ENCODE results near the gene SCLY.

SCLY gene

DNA sequence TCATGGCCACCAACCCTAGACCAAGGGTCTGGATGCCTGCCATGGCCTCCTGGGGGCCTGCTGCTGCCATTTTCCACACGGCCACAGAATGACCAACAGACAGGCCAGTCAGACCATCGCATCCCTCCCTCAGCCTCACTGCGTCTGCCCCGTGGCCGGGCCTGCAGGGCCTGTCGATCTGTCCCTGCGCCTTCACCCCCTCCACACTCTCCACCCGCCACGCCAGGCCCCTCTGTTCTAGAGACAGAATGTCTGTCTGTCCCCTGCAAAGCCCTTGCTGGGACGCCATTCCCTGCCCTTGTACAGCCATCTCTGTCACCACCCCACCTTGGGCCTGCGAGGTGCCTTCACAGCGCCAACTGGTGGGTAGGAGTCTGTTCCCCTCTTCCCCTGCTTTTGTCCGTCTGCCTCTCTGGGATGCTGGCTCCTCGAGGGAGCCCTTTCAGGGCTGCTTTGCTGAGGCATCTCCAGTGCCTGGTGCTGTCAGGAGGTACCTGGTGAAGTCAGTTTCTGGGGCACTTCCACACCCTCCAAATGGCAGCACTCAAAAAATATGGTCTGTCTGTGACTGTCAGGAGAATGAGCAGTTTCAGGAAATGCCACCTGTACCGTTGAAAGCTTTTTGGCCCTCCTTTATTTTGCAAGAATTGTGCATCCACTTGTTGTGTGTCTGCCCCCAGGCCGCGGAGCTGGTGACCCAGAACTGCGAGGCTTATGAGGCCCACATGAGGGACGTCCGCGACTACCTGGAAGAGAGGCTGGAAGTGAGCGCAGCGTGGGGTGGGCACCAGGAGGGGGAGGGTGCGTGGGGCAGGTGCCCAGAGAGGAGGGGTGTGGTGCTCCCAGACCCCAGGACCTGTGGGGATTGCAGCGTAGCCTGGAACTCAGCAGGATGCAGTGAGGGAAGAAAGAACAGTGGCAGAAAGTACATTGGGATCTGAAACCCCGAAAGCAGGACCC is 32.7 kb downstream of the SCLY start:
- Histone ChIP-seq H3K9ac (ENCODE audit: low read depth, low read length) (no peak overlapping the region), H3K27me3 (ENCODE audit: control insufficient read depth, insufficient read depth, low read length) (no peaks in the 10 kb centered on the region), H3K9me3 (ENCODE audit: control insufficient read depth, insufficient read depth, low read length) (no peaks in the 10 kb centered on the region), H3K4me1 (ENCODE audit: control insufficient read depth, insufficient read depth, low read length) (no peaks in the 10 kb centered on the region), H3K4me3 (ENCODE audit: low read depth, low read length) (no peak overlapping the region), H3K36me3 (ENCODE audit: control insufficient read depth, insufficient read depth, low read length) (peaks cover 3% of the 10 kb centered on the region)

DNA sequence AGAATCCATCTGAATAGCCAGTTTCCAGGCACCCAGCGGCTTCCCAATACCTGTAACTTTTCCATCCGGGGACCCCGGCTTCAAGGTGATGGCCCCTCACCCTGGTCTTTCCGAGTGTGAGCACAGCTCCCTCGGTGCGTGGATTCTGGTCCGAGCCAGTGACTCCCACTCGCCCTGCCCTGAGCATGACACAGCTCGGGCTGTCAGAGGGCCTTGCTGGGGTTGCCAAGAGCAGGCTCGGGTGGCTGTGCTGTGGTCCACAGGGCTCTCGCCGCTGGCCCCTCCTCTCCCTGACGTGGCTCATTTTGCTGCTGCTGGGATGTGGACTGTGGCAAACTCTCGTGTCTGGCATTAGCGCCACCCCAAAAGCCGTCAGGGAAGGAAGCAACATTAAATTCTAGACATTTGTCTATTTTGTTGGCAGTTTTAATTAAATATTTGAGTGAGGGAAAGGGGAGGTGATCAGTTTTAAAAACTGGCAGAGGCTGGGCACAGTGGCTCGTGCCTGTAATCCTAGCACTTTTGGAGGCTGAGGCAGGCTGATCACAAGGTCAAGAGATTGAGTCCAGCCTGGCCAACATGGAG is 33.7 kb downstream of the SCLY start:
- Histone ChIP-seq H3K4me3 (ENCODE audit: low read depth, low read length) (no peak overlapping the region), H3K36me3 (ENCODE audit: control insufficient read depth, insufficient read depth, low read length) (peaks cover 3% of the 10 kb centered on the region), H3K27me3 (ENCODE audit: control insufficient read depth, insufficient read depth, low read length) (no peaks in the 10 kb centered on the region), H3K9ac (ENCODE audit: low read depth, low read length) (no peak overlapping the region), H3K9me3 (ENCODE audit: control insufficient read depth, insufficient read depth, low read length) (no peaks in the 10 kb centered on the region), H3K4me1 (ENCODE audit: control insufficient read depth, insufficient read depth, low read length) (no peaks in the 10 kb centered on the region)

DNA sequence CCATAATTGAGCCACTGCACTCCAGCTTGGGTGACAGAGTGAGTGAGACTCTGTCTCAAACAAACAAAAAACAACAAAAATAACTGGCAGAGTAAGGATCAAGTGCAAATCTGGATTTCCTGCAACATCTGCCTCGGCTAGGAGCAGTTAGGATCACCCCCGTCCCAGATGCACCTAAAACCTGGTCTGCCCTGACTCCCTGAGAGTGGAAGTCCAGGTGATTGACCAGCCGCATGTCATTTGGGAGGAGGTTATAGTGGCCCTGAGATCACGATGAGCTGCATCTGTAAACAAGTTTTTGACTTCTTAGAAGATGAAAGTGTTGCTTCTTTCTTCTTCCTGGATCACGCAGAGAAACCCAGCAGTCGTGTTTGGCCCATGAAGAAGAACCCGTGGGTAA is 34.3 kb downstream of the SCLY start:
- no peak overlapping the region for H3K9ac ChIP-seq (ENCODE audit: low read depth, low read length)
- peaks cover 3% of the 10 kb centered on the region for H3K36me3 ChIP-seq (ENCODE audit: control insufficient read depth, insufficient read depth, low read length)
- no peak overlapping the region for H3K4me3 ChIP-seq (ENCODE audit: low read depth, low read length)
- H3K9me3 ChIP-seq (ENCODE audit: control insufficient read depth, insufficient read depth, low read length): no peaks in the 10 kb centered on the region
- no peaks in the 10 kb centered on the region for H3K4me1 ChIP-seq (ENCODE audit: control insufficient read depth, insufficient read depth, low read length)
- H3K27me3 ChIP-seq (ENCODE audit: control insufficient read depth, insufficient read depth, low read length): no peaks in the 10 kb centered on the region

DNA sequence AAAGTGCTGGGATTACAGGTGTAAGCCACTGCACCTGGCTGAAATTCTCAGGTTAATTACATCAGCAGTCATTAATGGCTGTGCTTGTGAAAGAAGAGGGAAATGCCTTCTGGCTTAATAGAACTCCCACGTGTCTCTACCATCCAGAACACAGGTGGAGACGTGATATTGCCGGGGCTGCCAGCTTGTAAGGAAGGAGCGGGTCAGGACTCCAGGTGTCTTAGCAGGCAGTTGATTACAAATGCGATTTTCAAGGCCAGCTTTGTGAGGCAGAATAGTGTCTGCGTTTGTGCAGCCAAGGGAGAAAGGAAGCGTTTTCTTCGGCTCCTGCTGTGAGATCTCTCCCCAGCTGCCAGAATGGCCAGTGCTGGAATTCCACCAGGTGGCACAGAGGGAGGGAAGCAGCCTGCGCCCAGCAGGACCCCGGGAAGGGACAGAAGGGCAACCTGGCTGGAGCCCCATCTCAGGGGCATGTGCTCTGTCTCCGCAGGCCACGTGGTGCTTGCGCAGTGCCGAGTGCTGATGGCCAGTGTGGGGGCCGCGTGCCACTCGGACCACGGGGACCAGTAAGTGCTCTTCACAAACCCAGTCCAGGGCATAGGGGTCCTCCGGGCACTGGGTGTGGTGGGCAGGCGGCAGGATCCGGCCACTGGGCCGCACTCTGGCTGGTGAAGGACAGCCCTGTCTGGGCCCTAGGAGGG is 35.7 kb downstream of the SCLY start:
- Histone ChIP-seq H3K36me3 (ENCODE audit: control insufficient read depth, insufficient read depth, low read length) (peaks cover 3% of the 10 kb centered on the region), H3K9ac (ENCODE audit: low read depth, low read length) (no peak overlapping the region), H3K4me1 (ENCODE audit: control insufficient read depth, insufficient read depth, low read length) (no peaks in the 10 kb centered on the region), H3K27me3 (ENCODE audit: control insufficient read depth, insufficient read depth, low read length) (no peaks in the 10 kb centered on the region), H3K9me3 (ENCODE audit: control insufficient read depth, insufficient read depth, low read length) (no peaks in the 10 kb centered on the region), H3K4me3 (ENCODE audit: low read depth, low read length) (no peak overlapping the region)

DNA sequence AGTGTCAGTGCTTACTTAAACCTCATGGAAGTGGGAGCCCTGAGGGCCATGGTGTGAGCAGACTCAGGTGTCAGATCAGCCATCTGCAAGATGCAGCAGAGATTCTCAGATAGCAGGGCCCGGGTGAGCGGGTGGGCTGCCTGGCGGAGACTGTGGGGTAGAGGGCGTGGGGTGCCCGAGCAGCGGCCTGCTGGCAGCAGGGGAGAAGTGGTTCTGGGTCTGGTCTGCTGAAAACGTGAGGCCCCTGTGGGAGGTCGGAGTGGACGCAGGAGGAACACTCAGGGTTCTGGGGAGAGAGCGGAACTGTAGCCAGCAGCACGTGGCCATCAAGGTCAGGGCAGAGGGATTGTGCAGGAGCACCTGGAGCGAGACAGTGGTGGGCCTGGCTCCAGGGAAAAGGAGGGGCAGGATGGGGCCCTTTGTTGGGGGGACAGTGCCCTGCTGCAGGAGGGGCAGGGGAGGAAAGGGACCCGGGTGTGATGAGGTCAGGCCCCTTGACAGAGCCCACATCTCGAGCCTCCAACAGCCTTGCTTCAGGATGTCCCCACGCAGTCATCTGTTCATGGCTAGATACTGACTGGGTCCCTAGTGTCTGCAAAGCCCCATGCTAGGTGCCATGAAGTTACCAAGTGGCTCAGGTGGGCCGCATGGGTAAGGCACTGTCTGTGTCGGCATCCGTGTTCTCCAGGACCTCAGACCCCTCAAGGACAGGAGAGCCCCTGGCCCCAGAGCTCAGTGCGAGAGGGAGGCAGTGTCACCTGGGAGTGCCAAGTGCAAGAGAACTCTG is 36.6 kb downstream of the SCLY start:
- no peaks in the 10 kb centered on the region for H3K4me1 ChIP-seq (ENCODE audit: control insufficient read depth, insufficient read depth, low read length)
- no peaks in the 10 kb centered on the region for H3K27me3 ChIP-seq (ENCODE audit: control insufficient read depth, insufficient read depth, low read length)
- no peak overlapping the region for H3K4me3 ChIP-seq (ENCODE audit: low read depth, low read length)
- no peaks in the 10 kb centered on the region for H3K9me3 ChIP-seq (ENCODE audit: control insufficient read depth, insufficient read depth, low read length)
- H3K9ac ChIP-seq (ENCODE audit: low read depth, low read length): no peak overlapping the region
- H3K36me3 ChIP-seq (ENCODE audit: control insufficient read depth, insufficient read depth, low read length): peaks cover 3% of the 10 kb centered on the region

DNA sequence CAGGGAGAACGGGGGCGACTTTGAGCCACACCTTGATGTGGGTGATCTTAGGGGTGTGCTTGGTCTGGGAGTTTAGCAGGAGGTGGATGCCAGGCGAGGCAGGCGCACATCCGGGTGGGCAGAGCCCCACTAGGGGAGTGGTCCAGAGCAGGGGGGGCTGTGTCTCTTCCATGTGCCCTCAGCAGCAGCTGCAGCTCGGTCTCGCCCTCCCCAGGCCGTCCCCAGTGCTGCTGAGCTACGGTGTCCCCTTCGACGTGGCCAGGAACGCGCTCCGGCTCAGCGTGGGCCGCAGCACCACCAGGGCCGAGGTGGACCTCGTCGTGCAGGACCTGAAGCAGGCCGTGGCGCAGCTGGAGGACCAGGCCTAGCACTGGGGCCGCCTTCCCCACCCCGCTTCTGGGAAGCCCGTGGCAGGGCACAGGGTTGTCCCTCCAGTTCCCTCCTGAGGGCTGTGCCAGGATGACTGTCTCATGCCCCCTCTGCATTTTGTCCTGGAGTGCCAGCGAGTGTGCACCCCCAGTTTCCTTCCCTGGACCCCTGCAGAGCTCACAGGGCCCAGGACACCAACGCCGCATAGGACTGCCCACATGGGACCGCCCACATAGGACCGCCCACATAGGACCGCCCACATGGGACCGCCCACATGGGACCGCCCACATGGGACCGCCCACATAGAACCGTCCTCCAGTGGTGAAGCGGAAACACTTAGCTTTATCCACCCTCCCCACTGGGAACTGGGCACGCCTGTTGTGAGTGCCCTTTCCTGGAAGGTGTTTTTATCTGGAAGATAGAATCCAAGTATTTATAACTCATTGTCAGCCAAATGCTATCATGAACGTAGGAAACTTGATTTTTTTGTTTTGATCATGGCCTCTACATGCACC is 37.4 kb downstream of the SCLY start:
- Histone ChIP-seq H3K9me3 (ENCODE audit: control insufficient read depth, insufficient read depth, low read length) (no peaks in the 10 kb centered on the region), H3K4me1 (ENCODE audit: control insufficient read depth, insufficient read depth, low read length) (no peaks in the 10 kb centered on the region), H3K4me3 (ENCODE audit: low read depth, low read length) (no peak overlapping the region), H3K27me3 (ENCODE audit: control insufficient read depth, insufficient read depth, low read length) (no peaks in the 10 kb centered on the region), H3K36me3 (ENCODE audit: control insufficient read depth, insufficient read depth, low read length) (no peaks in the 10 kb centered on the region), H3K9ac (ENCODE audit: low read depth, low read length) (no peak overlapping the region)

DNA sequence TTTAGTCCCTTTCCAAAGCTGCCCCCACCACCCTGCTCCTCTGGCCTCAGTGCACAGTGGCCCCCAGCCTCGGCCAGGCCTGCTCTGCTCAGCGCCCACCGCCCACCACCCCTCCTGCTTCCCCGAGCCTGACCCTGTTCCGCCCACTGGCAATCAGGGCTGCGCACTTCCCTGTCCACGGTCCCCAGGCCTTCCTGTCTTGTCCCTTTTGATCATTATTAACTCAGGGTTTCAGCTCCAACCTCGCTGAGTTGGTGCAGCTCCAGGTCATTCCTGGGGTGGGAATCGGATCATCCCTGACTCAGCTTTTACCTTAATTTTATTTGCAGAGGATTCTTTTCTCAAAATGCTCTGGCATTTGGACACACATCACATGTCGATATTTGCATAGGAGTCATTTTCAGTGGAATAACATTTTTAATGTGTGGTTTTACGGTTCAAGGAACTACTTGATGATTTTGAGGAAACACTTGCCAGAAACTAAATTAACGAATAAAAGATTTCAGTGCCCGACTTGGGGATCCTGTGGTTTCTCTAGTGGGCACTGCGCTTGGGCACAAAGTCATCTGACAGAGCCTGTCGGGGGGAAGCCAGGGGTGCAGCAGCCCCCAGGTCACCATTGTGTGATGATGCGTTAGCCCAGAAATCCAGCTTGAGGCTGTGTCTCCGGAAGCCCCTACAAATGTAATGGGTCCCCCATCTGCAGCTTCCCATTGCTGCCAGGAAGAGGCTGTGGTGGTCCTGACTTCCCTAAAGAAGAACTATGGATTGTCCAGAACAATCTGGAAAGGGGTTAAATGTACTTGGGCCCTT is 38.3 kb downstream of the SCLY start:
- no peaks in the 10 kb centered on the region for H3K9me3 ChIP-seq (ENCODE audit: control insufficient read depth, insufficient read depth, low read length)
- no peaks in the 10 kb centered on the region for H3K27me3 ChIP-seq (ENCODE audit: control insufficient read depth, insufficient read depth, low read length)
- no peak overlapping the region for H3K4me3 ChIP-seq (ENCODE audit: low read depth, low read length)
- no peaks in the 10 kb centered on the region for H3K36me3 ChIP-seq (ENCODE audit: control insufficient read depth, insufficient read depth, low read length)
- H3K9ac ChIP-seq (ENCODE audit: low read depth, low read length): no peak overlapping the region
- no peaks in the 10 kb centered on the region for H3K4me1 ChIP-seq (ENCODE audit: control insufficient read depth, insufficient read depth, low read length)

DNA sequence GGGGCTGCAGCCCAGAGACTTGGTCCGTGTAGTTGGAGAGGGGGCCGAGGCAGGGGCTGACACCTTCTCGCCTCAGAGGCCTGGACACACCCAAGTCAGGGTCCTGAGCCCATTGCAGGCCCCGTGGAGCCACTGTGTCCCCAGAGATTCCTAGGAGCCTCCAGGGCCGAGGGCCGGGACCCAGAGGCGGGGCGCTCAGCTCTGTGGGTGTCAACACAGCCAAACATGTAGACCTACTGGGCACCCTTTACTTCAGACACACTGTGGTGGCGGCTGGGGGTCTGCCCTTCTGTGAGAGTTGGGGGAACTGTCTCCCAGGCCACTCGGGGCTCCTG is 38.9 kb downstream of the SCLY start:
- no peaks in the 10 kb centered on the region for H3K36me3 ChIP-seq (ENCODE audit: control insufficient read depth, insufficient read depth, low read length)
- H3K9me3 ChIP-seq (ENCODE audit: control insufficient read depth, insufficient read depth, low read length): no peaks in the 10 kb centered on the region
- no peak overlapping the region for H3K9ac ChIP-seq (ENCODE audit: low read depth, low read length)
- no peaks in the 10 kb centered on the region for H3K27me3 ChIP-seq (ENCODE audit: control insufficient read depth, insufficient read depth, low read length)
- H3K4me3 ChIP-seq (ENCODE audit: low read depth, low read length): no peak overlapping the region
- H3K4me1 ChIP-seq (ENCODE audit: control insufficient read depth, insufficient read depth, low read length): no peaks in the 10 kb centered on the region

DNA sequence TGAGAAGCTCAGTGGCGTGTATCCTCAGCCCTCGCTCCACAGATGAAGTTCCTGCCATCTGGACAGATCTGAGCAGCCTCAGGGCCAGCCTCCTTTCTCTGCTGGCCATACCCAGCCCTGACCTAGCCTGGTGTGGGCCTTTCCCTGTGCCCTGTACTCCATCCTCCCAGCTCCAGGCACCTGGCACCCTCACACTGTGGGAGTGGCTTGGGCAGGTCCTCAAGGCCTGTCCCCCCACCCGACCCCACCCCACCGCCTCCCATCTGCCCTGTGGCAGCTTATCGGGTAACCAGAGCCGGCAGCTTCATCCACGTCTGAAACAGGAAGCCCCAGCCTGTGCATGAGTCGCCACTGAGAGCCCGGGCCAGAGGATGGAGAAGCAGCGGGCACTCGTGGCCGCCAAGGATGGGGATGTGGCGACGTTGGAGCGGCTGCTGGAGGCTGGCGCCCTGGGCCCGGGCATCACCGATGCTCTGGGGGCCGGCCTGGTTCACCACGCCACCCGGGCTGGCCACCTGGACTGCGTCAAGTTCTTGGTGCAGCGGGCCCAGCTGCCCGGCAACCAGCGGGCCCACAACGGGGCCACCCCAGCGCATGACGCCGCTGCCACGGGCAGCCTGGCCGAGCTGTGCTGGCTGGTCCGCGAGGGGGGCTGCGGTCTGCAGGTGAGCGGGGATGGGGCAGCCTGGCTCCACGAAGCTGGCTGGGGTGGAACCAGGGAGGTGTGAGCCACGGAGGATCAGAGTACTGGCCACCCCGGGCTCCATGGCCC is 39.4 kb downstream of the SCLY start, which contains the start of gene ESPNL:
TSS of gene ESPNL (plus strand) at position 292 of the 772 bp plus-strand sequence. CDS start at position 372, 80 bp downstream.
- Histone ChIP-seq H3K27me3 (ENCODE audit: control insufficient read depth, insufficient read depth, low read length) (no peaks in the 10 kb centered on the region), H3K9ac (ENCODE audit: low read depth, low read length) (no peak within 1 kb of the TSS), H3K4me3 (ENCODE audit: low read depth, low read length) (no peak within 1 kb of the TSS), H3K4me1 (ENCODE audit: control insufficient read depth, insufficient read depth, low read length) (no peaks in the 10 kb centered on the region), H3K36me3 (ENCODE audit: control insufficient read depth, insufficient read depth, low read length) (no peaks in the 10 kb centered on the region), H3K9me3 (ENCODE audit: control insufficient read depth, insufficient read depth, low read length) (no peaks in the 10 kb centered on the region)

Measured in iPS-15b (cell line).